ENCODE data around the gene ABCB11.

ABCB11 gene

GRCh38 chr2:169031202-169031601, at the start of gene ABCB11:
Gene ABCB11, minus strand, starts transcription at chr2:169031324. Its CDS starts 13,199 bp downstream, at chr2:169018125.
- in situ Hi-C loops (cut with MboI; ENCODE audit: low pct_unique_long_range_greater_than_20kb, low sequenced_read_pairs, unreplicated experiment): loop anchor here (10.0 kb wide), 1 partner anchor 74 kb away; no protein-coding TSS in a partner anchor
- no peak for DNase-seq (ENCODE audit: low spot score)
- no peak for TF ChIP-seq CTCF (IDR thresholded peaks at IDR 0.05; ENCODE audit: extremely low read depth, insufficient read depth, missing control alignments)

GRCh38 chr2:169080250-169081069, 49.3 kb upstream of the ABCB11 start:
- in situ Hi-C loops (cut with MboI; ENCODE audit: low pct_unique_long_range_greater_than_20kb, low sequenced_read_pairs, unreplicated experiment): no loop called here
- TF ChIP-seq CTCF (IDR thresholded peaks at IDR 0.05; ENCODE audit: extremely low read depth, insufficient read depth, missing control alignments): no peak
- no peak for DNase-seq (ENCODE audit: low spot score)

- in situ Hi-C loops (cut with MboI; ENCODE audit: low pct_unique_long_range_greater_than_20kb, low sequenced_read_pairs, unreplicated experiment): no loop called here
- no peak for DNase-seq (ENCODE audit: low spot score)
- TF ChIP-seq CTCF (IDR thresholded peaks at IDR 0.05; ENCODE audit: extremely low read depth, insufficient read depth, missing control alignments): no peak
Measured at GRCh38 chr2:169077674-169078240, 46.6 kb upstream of the ABCB11 start.

- TF ChIP-seq CTCF (IDR thresholded peaks at IDR 0.05; ENCODE audit: extremely low read depth, insufficient read depth, missing control alignments): no peak
- no peak for DNase-seq (ENCODE audit: low spot score)
- in situ Hi-C loops (cut with MboI; ENCODE audit: low pct_unique_long_range_greater_than_20kb, low sequenced_read_pairs, unreplicated experiment): no loop called here
Measured at GRCh38 chr2:169073963-169074751, 43.0 kb upstream of the ABCB11 start.

GRCh38 chr2:169073211-169073962, 42.3 kb upstream of the ABCB11 start:
- in situ Hi-C loops (cut with MboI; ENCODE audit: low pct_unique_long_range_greater_than_20kb, low sequenced_read_pairs, unreplicated experiment): no loop called here
- TF ChIP-seq CTCF (IDR thresholded peaks at IDR 0.05; ENCODE audit: extremely low read depth, insufficient read depth, missing control alignments): no peak
- DNase-seq (ENCODE audit: low spot score): no peak

Data from GM13977 (cell line).